HFFc6 (cell line): ENCODE measurements around the gene VWA3B. TPM values are rescaled to one million over a fixed set of nuclear protein-coding genes. Genes with fewer than 3 reads are reported as not detected.
A peak's percentile ranks its signal among the peaks of the same experiment; 100 is the strongest.

Source experiments
- DNase-seq: peaks from one replicate; pipeline ENCODE4 v3.0.0-alpha.2; 2018
- H3K27ac Mint-ChIP-seq: 2 replicates; pipeline ENCODE4 v1.8.0; 2020; ENCODE audit warnings: mild to moderate bottlenecking, mixed read lengths
- H3K27me3 Mint-ChIP-seq: 2 replicates; pipeline ENCODE4 v1.8.0; 2021; ENCODE audit warnings: mild to moderate bottlenecking, moderate library complexity, mixed read lengths; ENCODE audit not compliant: insufficient read depth
- H3K36me3 Mint-ChIP-seq: 2 replicates; pipeline ENCODE4 v1.8.0; 2021; ENCODE audit warnings: low read depth, mixed read lengths
- H3K4me1 Mint-ChIP-seq: 2 replicates; pipeline ENCODE4 v1.8.0; 2020; ENCODE audit warnings: low read depth, mixed read lengths
- H3K4me3 Mint-ChIP-seq: 2 replicates; pipeline ENCODE4 v1.8.0; 2020; ENCODE audit warnings: mild to moderate bottlenecking, moderate library complexity, mixed read lengths
- H3K9me3 Mint-ChIP-seq: 2 replicates; pipeline ENCODE4 v1.8.0; 2020; ENCODE audit warnings: mild to moderate bottlenecking, mixed read lengths
- total RNA-seq, 6 experiments: library from RNA; stranded (reverse); fragmentation: NEBNext Ultra II Directional; extraction: Animal tissue kit (Norgen Biotek cat#: 25700); gene quantifications; 2 replicates in 1 of 6; 3 replicates in 5 of 6; pipeline ENCODE4 v1.2.3, GENCODE V29; 2021
- TF ChIP-seq, protein P1 (sequence below): fragments of 200-600 bp; sonication (generic); IDR thresholded peaks from 2 replicates; pipeline ENCODE4 v1.5.0; 2021; ENCODE audit warnings: antibody characterized with exemption, mild to moderate bottlenecking

The VWA3B gene
- total RNA-seq, 6 experiments from 2014 or later: not detected

DNA sequence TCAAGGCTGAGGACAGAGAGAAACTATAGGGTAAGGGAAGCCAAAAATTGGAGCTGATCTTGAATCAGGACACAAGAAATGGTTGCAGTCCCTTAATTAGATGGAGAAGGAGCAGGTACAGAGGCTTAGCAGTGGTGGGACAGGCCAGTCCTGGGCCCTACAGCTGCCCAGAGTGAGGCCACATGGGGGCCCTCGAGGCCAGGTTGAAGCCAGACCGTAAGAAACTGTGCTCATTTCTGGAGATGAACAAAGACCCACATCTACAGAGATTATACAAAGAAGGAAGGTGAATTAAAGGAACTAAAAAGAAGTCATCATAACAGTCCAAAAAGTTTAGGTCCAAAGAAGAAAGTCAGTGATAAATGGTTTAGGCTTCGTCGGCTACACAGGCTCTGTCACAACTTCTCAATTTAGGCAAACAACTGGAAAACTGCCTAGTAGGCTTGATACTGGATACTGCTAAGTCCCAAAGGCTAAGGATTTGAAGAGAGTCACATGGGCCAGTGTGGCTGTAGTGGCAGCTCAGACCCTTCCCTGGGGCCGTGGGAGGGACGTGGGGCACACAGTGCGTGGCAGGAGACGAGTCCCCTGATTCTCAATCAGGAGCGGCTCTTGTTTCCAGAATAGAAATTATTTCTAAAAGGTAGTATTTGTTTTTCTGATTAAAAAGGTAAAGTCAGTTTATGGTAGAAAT lies 208.9 kb downstream of the VWA3B start:
- Mint-ChIP-seq H3K27ac (no peak overlapping the region), H3K4me3 (no peak overlapping the region), H3K9me3 (no peaks in the 10 kb centered on the region), H3K4me1 (peaks cover 19% of the 10 kb centered on the region), H3K27me3 (peaks cover 29% of the 10 kb centered on the region), H3K36me3 (no peaks in the 10 kb centered on the region)
- TF ChIP-seq, protein P1, sequence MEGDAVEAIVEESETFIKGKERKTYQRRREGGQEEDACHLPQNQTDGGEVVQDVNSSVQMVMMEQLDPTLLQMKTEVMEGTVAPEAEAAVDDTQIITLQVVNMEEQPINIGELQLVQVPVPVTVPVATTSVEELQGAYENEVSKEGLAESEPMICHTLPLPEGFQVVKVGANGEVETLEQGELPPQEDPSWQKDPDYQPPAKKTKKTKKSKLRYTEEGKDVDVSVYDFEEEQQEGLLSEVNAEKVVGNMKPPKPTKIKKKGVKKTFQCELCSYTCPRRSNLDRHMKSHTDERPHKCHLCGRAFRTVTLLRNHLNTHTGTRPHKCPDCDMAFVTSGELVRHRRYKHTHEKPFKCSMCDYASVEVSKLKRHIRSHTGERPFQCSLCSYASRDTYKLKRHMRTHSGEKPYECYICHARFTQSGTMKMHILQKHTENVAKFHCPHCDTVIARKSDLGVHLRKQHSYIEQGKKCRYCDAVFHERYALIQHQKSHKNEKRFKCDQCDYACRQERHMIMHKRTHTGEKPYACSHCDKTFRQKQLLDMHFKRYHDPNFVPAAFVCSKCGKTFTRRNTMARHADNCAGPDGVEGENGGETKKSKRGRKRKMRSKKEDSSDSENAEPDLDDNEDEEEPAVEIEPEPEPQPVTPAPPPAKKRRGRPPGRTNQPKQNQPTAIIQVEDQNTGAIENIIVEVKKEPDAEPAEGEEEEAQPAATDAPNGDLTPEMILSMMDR: peak; percentile 39
- no peak for DNase-seq

DNA sequence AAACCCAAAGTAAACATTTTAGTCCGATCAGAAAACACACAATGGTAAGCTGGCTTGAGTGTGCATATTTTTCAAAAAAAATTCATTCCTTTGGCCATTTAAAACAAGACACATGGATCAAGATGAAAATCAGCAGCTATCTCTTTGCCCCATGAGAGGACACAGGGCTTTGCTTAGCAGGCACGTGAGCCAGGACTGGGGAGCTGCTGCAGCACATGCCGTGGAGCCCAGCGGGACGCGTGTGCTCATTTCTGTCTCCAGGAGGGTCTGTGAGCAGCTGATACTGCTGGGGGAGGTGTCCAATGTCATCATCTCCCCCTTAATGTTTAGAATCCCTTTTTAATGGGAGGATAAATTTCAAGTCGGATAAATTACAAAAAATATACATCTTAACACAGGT lies 209.5 kb downstream of the VWA3B start:
- H3K4me3 Mint-ChIP-seq: no peak overlapping the region
- H3K9me3 Mint-ChIP-seq: no peaks in the 10 kb centered on the region
- peaks cover 19% of the 10 kb centered on the region for H3K4me1 Mint-ChIP-seq
- DNase-seq: no peak
- TF ChIP-seq, protein P1: no peak
- no peaks in the 10 kb centered on the region for H3K36me3 Mint-ChIP-seq
- H3K27me3 Mint-ChIP-seq: peaks cover 29% of the 10 kb centered on the region
- H3K27ac Mint-ChIP-seq: no peak overlapping the region

DNA sequence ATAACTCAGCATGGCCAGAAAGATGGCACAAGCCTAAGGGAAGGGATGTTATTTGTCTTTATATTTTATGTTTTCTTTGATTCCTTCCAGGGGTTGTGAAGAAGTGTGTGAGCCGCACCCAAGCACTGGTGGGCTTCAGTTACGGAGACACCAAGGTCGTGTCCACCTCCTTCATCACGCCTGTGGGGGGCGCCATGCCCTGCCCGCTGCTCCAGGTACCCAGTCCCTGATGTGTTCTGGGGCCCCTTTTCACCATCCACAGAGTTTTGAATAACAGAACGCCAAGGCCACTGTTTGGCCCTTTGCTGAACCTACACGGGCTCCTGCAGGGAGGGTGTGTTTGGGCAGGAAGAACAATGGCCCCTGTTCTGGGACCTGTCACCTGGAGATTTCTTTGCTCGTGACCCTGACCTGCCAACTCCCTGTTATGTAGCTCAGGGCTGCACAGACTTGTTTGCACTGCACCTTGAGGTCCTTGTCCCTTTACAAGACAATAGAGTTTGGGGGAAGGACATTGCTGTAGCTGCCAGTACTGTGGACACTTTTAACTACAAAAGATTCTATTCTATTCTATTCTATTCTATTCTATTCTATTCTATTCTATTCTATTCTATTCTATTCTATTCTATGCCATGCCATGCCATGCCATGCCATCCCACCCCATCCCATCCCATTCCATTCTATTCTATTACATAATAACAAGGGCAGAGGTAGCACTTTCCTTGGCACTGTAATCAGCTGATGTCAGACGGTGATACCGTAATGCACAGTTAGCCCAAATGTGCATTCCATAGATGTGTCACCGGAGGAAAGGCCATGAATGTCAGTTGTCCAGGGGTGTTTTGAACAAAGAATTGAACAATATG lies 211.1 kb downstream of the VWA3B start:
- DNase-seq: no peak
- peaks cover 36% of the 10 kb centered on the region for H3K27me3 Mint-ChIP-seq
- H3K9me3 Mint-ChIP-seq: no peaks in the 10 kb centered on the region
- peaks cover 14% of the 10 kb centered on the region for H3K4me1 Mint-ChIP-seq
- TF ChIP-seq, protein P1: peak; percentile 38; the same call in 1 of the 2 replicates
- no peaks in the 10 kb centered on the region for H3K36me3 Mint-ChIP-seq
- no peak overlapping the region for H3K27ac Mint-ChIP-seq
- no peak overlapping the region for H3K4me3 Mint-ChIP-seq

DNA sequence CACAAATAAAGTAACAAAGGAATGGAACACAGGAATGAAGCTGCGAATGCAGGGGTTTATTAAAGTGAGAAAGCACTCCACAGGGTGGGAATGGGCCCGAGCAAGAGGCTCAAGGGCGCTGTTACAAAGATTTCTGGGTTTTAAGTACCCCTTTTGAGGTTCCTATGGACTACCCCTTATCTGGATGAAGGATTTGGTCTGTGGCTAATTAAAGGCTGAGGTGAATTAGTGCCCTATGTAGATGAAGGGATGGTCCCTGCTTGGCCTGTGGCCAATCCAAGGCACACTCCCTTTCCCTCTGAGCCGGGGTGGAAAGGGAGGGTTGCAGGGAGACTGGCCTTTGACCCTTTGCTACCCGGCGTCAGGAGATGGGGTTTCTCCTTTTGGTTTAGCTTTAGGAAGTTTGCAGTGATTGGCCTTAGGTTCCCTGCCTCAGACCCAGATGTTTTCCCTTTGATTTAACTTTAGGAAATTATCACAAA lies 211.8 kb downstream of the VWA3B start:
- no peak for DNase-seq
- no peaks in the 10 kb centered on the region for H3K36me3 Mint-ChIP-seq
- TF ChIP-seq, protein P1: no peak

DNA sequence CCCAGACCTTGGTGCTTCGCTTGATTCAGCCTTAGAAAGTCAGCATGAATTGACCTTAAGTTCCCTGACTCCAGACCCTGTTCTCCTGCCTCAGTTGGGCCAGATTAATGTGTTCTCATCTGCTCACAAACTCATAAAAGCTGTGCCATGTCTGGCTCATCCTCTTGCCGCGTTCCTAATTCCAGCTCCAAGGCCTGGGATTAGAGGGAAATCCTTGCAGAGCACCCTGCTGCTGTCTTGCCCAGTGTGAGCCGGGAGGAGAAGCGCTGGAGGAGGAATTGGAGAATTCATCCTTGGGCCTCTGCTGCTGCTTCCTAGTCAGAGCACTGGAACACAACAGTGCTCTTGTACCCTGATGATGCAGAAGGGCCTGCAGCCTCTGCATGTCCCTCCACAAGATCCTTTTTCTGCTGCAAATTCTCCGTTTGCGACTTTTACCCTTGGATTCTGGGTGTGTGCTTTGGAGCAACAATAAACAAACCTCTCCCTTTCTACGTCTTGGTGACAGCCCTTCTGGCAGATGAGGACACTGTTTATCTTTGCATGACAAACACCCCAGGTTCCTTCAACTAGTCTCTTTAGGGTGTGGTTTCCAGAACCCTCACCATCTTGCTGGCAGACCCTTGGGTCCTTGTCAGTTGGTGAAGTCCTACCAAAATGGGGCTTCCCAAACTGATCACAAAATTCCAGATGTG lies 212.4 kb downstream of the VWA3B start:
- Mint-ChIP-seq H3K27me3 (peaks cover 42% of the 10 kb centered on the region), H3K27ac (no peak overlapping the region), H3K4me3 (no peak overlapping the region), H3K9me3 (no peaks in the 10 kb centered on the region), H3K4me1 (peaks cover 12% of the 10 kb centered on the region; the same call in 1 of the 2 replicates), H3K36me3 (no peaks in the 10 kb centered on the region)
- TF ChIP-seq, protein P1: no peak
- no peak for DNase-seq

More for the DNA sequence above, 211.8 kb downstream of the VWA3B start:
- H3K27me3 Mint-ChIP-seq: peaks cover 39% of the 10 kb centered on the region
- no peaks in the 10 kb centered on the region for H3K9me3 Mint-ChIP-seq
- H3K27ac Mint-ChIP-seq: no peak overlapping the region
- peaks cover 12% of the 10 kb centered on the region; the same call in 1 of the 2 replicates for H3K4me1 Mint-ChIP-seq
- no peak overlapping the region for H3K4me3 Mint-ChIP-seq
